ENCODE results near the gene SLC12A8.

The SLC12A8 gene

DNA sequence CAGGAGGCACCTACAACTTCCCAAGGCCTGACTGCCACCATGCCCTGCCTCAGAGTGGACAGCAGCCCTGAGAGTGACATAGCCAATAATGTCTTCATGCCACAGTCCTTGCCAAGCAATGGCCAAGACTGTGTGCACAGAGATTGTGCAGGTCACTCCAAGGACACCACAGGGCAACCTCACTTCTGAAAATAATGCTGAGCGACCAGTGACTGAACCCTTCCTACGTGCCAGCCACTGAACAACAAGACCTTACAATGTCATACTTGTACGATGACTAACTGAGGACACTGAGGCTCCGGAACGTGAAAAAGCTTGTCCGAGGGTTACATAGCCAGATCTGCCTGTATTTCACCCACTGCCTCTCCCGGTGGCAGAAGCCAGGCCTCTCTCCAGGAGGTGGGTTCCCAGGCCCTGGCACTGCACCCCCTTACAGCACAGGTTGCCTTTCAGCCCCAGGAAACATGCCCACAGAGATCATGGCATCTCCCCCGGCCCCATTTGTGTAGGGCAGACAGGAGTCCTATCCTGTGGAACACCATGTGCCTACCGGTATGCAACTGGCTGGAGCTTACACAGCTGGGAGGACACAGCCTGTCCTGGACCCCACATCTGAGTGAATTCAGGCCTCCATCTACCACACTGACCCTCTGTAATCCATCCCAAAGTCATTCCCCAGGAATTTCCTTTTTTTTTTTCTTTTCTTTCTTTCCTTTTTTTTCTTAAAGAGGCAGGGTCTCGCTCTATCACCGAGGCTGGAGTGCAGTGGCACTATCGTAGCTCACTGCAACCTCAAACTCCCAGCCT is 72.3 kb downstream of the SLC12A8 start:
- FAIRE-seq, result no peak
- 0 out of 2 replicates have a peak, but pooled peaks have one; percentile 7 for TF ChIP-seq POLR2A (IDR thresholded peaks at IDR 0.05; ENCODE audit: low read depth, low read length)

DNA sequence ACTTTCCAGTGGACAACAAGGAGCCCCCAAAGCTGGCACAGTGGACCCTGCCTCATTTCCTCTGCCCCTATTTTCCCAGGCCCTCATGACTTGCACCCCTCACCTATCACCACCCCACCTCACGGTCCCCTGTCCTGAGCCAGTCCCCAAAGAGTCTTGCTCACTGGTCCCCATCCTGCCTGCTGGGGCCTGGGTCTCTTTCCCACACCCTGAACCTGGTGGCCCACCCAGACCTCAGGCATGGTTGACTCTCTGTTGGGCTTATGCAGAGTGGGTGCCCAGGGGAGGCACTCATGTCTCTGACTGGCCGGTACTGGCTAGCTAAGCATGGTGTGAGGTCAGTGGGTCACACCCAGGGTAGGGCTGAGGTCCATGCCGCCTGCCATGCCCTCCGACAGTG is 73.2 kb downstream of the SLC12A8 start:
- no peak for TF ChIP-seq POLR2A (IDR thresholded peaks at IDR 0.05; ENCODE audit: low read depth, low read length)
- FAIRE-seq (no peak), DNase-seq (ENCODE audit: insufficient read length, low spot score) (no peak)

More for the DNA sequence above, 72.3 kb downstream of the SLC12A8 start:
- DNase-seq (ENCODE audit: insufficient read length, low spot score), result no peak

- peak; percentile 41 for FAIRE-seq
- no peak for TF ChIP-seq POLR2A (IDR thresholded peaks at IDR 0.05; ENCODE audit: low read depth, low read length)
- DNase-seq (ENCODE audit: insufficient read length, low spot score), result peak; percentile 96
These were observed 75.1 kb downstream of the SLC12A8 start for GRCh38 chr3:125137358-125138033.

DNA sequence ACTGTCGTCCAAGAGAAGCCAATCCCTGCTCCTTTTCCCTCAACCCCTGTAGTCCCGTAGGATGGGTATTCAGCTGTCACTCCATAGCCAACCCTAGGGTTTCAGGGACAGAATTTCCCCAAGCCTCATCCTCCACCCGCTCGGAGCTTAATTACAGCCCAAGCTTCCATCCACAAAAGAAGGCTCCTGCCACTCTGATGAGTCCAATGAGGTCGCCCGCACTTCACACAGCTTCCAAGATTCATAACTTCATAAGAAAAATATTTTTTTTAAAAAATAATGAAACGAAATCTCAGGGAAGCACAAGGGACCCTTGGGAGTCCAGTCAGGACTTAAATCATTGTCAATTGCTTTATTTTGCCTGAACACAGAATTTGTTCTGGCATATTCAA is 75.6 kb downstream of the SLC12A8 start:
- FAIRE-seq (no peak), DNase-seq (ENCODE audit: insufficient read length, low spot score) (no peak)
- no peak for TF ChIP-seq POLR2A (IDR thresholded peaks at IDR 0.05; ENCODE audit: low read depth, low read length)

- TF ChIP-seq POLR2A (IDR thresholded peaks at IDR 0.05; ENCODE audit: low read depth, low read length), result no peak
- no peak for FAIRE-seq
These were observed 76.0 kb downstream of the SLC12A8 start for GRCh38 chr3:125136515-125136914.

GRCh38 chr3:125134952-125135351 is 77.6 kb downstream of the SLC12A8 start:
- no peak for FAIRE-seq
- DNase-seq (ENCODE audit: insufficient read length, low spot score), result no peak
- TF ChIP-seq POLR2A (IDR thresholded peaks at IDR 0.05; ENCODE audit: low read depth, low read length), result no peak

More at GRCh38 chr3:125136515-125136914, 76.0 kb downstream of the SLC12A8 start:
- DNase-seq (ENCODE audit: insufficient read length, low spot score), result no peak

DNA sequence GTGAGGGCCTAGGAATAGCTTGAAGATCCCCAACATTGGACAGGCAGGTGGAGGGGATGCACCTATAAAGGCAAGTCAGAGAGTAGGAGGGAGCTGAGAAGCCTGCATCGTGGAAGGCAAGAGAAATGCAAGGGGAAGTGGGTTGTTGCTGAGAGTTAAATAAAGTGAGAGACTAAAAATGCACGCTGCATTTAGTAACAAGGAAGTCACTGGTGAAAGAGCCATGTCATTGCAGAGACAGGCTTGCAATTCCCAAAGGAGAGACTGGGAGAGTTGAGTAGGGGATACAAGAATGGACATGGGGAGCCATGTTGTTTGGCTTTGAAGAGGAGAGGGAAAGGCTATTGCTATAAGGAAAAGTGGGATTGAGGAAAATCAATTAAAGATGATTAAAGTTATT is 79.7 kb downstream of the SLC12A8 start:
- TF ChIP-seq POLR2A (IDR thresholded peaks at IDR 0.05; ENCODE audit: low read depth, low read length), result no peak
- FAIRE-seq, result no peak
- DNase-seq (ENCODE audit: insufficient read length, low spot score), result no peak

GRCh38 chr3:125129512-125129997 is 83.0 kb downstream of the SLC12A8 start:
- DNase-seq (ENCODE audit: insufficient read length, low spot score) (peak; percentile 84), FAIRE-seq (peak; percentile 81)
- TF ChIP-seq POLR2A (IDR thresholded peaks at IDR 0.05; ENCODE audit: low read depth, low read length), result no peak

GRCh38 chr3:125128861-125129501 is 83.6 kb downstream of the SLC12A8 start:
- peak; percentile 79 for FAIRE-seq

DNA sequence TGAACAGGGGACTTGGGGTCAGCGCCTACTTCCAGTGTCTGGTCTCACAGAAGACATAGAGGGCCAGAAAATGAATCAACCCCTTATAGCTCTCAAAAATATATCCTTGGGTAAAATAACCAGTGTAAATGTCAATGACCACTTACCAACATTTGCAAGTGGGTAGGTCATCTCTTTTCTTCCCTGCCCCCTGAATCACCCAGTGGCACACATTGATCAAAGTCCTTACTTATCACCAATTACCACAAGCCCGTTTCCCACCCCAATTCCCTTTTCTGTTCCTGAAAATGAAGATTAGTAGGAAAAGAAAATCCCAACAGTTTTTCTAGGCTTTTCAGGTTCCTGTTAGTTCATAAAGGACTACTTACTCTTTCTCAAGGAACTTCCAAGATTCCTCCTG is 86.2 kb downstream of the SLC12A8 start:
- TF ChIP-seq POLR2A (IDR thresholded peaks at IDR 0.05; ENCODE audit: low read depth, low read length), result no peak
- DNase-seq (ENCODE audit: insufficient read length, low spot score) (no peak), FAIRE-seq (no peak)

More at GRCh38 chr3:125128861-125129501, 83.6 kb downstream of the SLC12A8 start:
- DNase-seq (ENCODE audit: insufficient read length, low spot score), result no peak
- no peak for TF ChIP-seq POLR2A (IDR thresholded peaks at IDR 0.05; ENCODE audit: low read depth, low read length)

DNA sequence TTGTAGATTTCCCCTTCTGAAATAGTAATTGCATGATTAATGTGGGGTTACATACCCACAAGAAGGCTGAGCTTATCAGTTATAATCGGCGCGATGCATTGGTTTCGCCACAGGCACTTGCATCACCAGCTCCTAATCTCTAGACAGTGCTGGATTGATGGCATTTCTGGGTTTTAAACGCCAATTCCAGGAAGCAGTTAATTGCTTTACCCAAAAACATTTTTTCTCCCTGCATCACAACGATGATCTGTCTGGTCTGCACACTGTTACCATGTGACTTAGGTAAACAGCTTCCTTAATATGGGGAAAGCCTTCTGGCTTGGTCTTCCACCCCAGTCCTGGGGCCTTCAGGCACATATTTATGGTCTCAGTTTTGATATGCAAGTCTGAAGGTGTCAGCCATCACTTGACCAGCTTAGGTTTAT is 86.7 kb downstream of the SLC12A8 start:
- FAIRE-seq, result peak; percentile 30
- TF ChIP-seq POLR2A (IDR thresholded peaks at IDR 0.05; ENCODE audit: low read depth, low read length), result no peak
- DNase-seq (ENCODE audit: insufficient read length, low spot score), result peak; percentile 56

- TF ChIP-seq POLR2A (IDR thresholded peaks at IDR 0.05; ENCODE audit: low read depth, low read length), result no peak
- no peak for FAIRE-seq
- no peak for DNase-seq (ENCODE audit: insufficient read length, low spot score)
These were observed 88.9 kb downstream of the SLC12A8 start for GRCh38 chr3:125123451-125124305.

Measured in H54 (cell line).